ENCODE measurements around the gene GRM8. TPM values are rescaled to one million over a fixed set of nuclear protein-coding genes. Genes with fewer than 3 reads are reported as not detected.

GRM8 gene
- total RNA-seq, 4 donors from 2014 or later, result 0.11 TPM; not detected in 3

GRCh38 chr7:126569402-126569801, 683.3 kb downstream of the GRM8 start:
- DNase-seq (ENCODE audit: extremely low spot score), result no peak
- H3K4me1 ChIP-seq, result no peaks in the 10 kb centered on the region
- H3K4me3 ChIP-seq, result no peak overlapping the region
- no peaks in the 10 kb centered on the region for H3K36me3 ChIP-seq
- WGBS, result 32% methylated on average over 3 of the region's 3 CpGs
- no peaks in the 10 kb centered on the region for H3K9me3 ChIP-seq
- intact Hi-C loops (cut with DNase I), result no loop called here
- no peak overlapping the region for H3K27ac ChIP-seq (replicated peaks in 1 of 4)
- H3K27me3 ChIP-seq, result no peaks in the 10 kb centered on the region
- TF ChIP-seq POLR2AphosphoS5 (IDR thresholded peaks at IDR 0.05), result no peak
- no peak for TF ChIP-seq EP300 (IDR thresholded peaks at IDR 0.05)
- no peak for TF ChIP-seq CTCF (IDR thresholded peaks at IDR 0.05)

- WGBS, result 68% methylated on average over 4 of the region's 4 CpGs
- Histone ChIP-seq H3K4me3 (no peak overlapping the region), H3K27ac (replicated peaks in 1 of 4) (no peak overlapping the region), H3K27me3 (no peaks in the 10 kb centered on the region), H3K9me3 (no peaks in the 10 kb centered on the region), H3K4me1 (no peaks in the 10 kb centered on the region), H3K36me3 (no peaks in the 10 kb centered on the region)
- TF ChIP-seq POLR2AphosphoS5 (IDR thresholded peaks at IDR 0.05), result no peak
- TF ChIP-seq CTCF (IDR thresholded peaks at IDR 0.05), result no peak
- no peak for TF ChIP-seq EP300 (IDR thresholded peaks at IDR 0.05)
- no peak for TF ChIP-seq POLR2A (IDR thresholded peaks at IDR 0.05; ENCODE audit: low read depth)
- intact Hi-C loops (cut with DNase I), result no loop called here
- DNase-seq (ENCODE audit: extremely low spot score), result no peak
Measured at GRCh38 chr7:126557271-126557670, 695.5 kb downstream of the GRM8 start.

GRCh38 chr7:126541406-126541805, 711.3 kb downstream of the GRM8 start:
- TF ChIP-seq CTCF (IDR thresholded peaks at IDR 0.05) (no peak), POLR2A (IDR thresholded peaks at IDR 0.05; ENCODE audit: low read depth) (no peak), EP300 (IDR thresholded peaks at IDR 0.05) (no peak), POLR2AphosphoS5 (IDR thresholded peaks at IDR 0.05) (no peak)
- H3K36me3 ChIP-seq, result no peaks in the 10 kb centered on the region
- no peak for DNase-seq (ENCODE audit: extremely low spot score)

DNA sequence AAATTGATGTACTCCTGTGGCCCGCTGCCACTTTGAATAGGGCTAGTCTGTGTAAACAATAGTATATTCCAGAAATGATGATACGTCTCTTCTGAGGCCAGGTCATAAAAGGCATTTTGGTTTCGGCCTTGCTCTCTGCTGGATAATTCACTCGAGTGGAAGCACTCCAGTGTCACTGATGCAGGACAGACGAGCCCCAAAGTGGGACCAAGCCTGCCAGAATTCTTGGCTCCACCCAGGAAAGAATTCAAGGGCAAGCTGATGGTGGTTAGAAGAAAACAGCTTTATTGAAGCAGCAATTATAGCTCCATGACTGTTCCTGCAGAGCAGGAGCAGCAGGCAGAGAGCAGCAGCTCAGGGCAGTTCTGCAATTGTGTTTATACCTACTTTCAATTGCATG, 717.6 kb downstream of the GRM8 start:
- 72% methylated on average over 5 of the region's 5 CpGs for WGBS
- Histone ChIP-seq H3K4me1 (no peaks in the 10 kb centered on the region), H3K27me3 (no peaks in the 10 kb centered on the region), H3K27ac (replicated peaks in 1 of 4) (no peak overlapping the region), H3K9me3 (no peaks in the 10 kb centered on the region), H3K4me3 (no peak overlapping the region), H3K36me3 (no peaks in the 10 kb centered on the region)
- TF ChIP-seq POLR2A (IDR thresholded peaks at IDR 0.05; ENCODE audit: low read depth) (no peak), CTCF (IDR thresholded peaks at IDR 0.05) (no peak), POLR2AphosphoS5 (IDR thresholded peaks at IDR 0.05) (no peak), EP300 (IDR thresholded peaks at IDR 0.05) (no peak)
- intact Hi-C loops (cut with DNase I), result no loop called here
- DNase-seq (ENCODE audit: extremely low spot score), result no peak

More at GRCh38 chr7:126541406-126541805, 711.3 kb downstream of the GRM8 start:
- H3K27ac ChIP-seq (replicated peaks in 1 of 4), result no peak overlapping the region
- 85% methylated on average over 5 of the region's 5 CpGs for WGBS
- H3K27me3 ChIP-seq, result no peaks in the 10 kb centered on the region
- intact Hi-C loops (cut with DNase I), result no loop called here
- H3K9me3 ChIP-seq, result no peaks in the 10 kb centered on the region
- H3K4me1 ChIP-seq, result no peaks in the 10 kb centered on the region
- H3K4me3 ChIP-seq, result no peak overlapping the region

GRCh38 chr7:126533715-126534114, 719.0 kb downstream of the GRM8 start:
- Histone ChIP-seq H3K9me3 (no peaks in the 10 kb centered on the region), H3K4me1 (no peaks in the 10 kb centered on the region), H3K4me3 (no peak overlapping the region), H3K27me3 (no peaks in the 10 kb centered on the region), H3K36me3 (no peaks in the 10 kb centered on the region), H3K27ac (replicated peaks in 1 of 4) (no peak overlapping the region)
- 67% methylated on average over 7 of the region's 7 CpGs for WGBS
- no peak for DNase-seq (ENCODE audit: extremely low spot score)
- TF ChIP-seq CTCF (IDR thresholded peaks at IDR 0.05) (no peak), EP300 (IDR thresholded peaks at IDR 0.05) (no peak), POLR2AphosphoS5 (IDR thresholded peaks at IDR 0.05) (no peak), POLR2A (IDR thresholded peaks at IDR 0.05; ENCODE audit: low read depth) (no peak)
- intact Hi-C loops (cut with DNase I), result no loop called here
